T-helper 22 cell (primary cell): ENCODE measurements around the gene HSPBAP1.

Experiments used
- DNase-seq: peaks from one replicate; pipeline ENCODE4 v3.0.0-alpha.2; 2020; ENCODE audit warnings: low read depth

The HSPBAP1 gene, protein sequence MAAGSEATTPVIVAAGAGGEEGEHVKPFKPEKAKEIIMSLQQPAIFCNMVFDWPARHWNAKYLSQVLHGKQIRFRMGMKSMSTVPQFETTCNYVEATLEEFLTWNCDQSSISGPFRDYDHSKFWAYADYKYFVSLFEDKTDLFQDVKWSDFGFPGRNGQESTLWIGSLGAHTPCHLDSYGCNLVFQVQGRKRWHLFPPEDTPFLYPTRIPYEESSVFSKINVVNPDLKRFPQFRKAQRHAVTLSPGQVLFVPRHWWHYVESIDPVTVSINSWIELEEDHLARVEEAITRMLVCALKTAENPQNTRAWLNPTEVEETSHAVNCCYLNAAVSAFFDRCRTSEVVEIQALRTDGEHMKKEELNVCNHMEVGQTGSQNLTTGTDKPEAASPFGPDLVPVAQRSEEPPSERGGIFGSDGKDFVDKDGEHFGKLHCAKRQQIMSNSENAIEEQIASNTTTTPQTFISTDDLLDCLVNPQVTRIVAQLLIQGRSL

DNA sequence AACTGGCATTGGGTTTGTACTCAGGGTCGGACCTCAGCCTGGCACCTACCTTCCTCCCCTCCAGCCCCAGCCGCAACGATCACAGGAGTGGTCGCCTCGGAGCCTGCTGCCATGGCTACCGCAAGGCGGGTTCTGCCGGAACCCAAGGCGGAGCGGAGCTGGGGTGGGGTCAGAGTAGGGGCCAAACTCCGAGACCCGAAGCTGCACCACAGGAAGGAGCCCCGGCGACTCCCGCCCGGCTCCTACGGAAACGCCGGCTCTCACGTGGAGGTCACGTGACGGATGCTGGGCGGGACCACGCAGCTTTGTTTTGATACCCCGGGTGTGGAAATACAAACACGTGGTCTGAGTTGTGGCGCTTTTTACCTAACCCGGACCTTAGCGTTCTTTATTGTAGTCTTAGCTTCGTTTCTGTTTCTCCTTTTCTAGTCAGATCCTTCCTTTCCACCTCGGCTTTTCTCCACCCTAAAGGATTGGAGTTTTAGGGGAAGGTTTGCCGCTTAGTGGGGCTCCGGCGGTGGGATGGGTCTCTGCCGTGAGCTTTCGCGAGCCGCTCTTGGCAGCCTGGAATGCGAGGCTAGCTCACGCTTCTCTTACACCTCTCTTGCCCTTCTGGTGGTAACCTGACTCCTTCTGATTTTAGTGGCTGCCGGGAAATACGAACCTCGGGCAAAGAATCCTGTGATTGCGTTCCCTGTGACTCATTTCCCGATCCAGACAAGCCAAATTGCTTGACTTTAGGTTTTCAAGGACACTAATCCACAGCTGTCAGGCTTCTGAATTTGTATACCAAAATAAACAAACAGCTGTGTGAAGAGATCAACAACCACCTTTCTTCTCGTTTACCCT, at the start of gene HSPBAP1:
Gene HSPBAP1 (minus strand): TSS at position 264 of the 849 bp plus-strand sequence. CDS start 151 bp downstream, at position 113.
- peak; percentile 83 for DNase-seq

DNA sequence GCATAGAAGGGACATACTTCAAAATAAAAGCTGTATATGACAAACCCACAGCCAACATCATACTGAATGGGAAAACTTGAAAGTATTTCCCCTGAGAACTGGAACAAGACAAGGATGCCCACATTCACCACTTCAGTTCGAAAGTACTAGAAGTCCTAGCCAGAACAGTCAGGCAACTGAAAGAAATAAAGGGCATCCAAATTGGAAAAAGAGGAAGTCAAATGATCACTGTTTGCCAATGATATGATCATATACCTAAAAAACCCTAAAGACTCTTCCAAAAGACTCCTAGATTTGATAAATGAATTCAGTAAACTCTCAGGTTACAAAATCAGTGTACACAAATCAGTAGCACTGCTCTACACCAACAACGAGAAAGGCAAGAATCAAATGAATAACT, 42.0 kb upstream of the HSPBAP1 start:
- no peak for DNase-seq

DNA sequence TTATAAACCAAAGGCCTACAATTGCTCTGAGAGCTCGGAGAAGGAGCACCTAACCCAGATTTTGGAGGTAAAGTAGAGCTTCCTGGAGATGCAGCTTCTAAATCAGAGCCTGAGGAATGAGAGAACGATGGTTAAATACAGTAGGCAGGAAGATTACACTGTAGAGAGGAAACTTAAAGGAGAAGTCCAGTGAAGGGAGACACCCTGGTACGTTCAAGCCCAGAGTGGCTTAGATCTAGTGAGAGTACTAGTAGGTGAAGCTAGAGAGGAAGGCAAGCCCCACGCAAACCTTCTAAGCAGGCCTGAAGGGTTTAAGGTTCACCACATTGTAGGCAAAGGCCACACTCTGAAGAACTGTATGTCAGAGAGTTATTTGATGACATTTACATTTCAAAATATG, 34.6 kb upstream of the HSPBAP1 start:
- no peak for DNase-seq

DNA sequence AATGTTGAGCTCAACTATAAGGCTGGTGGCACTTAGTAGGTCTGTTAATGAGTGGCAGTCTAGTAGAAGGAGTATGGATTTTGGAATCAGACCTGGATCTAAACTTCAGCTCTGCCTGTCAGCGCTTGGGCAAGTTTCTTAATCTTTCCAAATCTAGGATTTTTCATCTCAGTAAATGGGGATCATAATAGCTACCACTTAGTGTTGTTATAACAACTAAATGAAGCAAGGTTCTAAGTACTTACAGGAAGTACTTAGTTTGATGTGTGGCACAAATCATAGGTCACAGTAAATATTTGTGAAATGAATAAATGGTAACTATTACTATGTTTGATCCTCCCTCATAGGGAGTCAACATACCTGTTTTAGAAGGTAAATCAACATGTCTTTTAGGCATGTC, 32.6 kb upstream of the HSPBAP1 start:
- DNase-seq, result no peak

DNA sequence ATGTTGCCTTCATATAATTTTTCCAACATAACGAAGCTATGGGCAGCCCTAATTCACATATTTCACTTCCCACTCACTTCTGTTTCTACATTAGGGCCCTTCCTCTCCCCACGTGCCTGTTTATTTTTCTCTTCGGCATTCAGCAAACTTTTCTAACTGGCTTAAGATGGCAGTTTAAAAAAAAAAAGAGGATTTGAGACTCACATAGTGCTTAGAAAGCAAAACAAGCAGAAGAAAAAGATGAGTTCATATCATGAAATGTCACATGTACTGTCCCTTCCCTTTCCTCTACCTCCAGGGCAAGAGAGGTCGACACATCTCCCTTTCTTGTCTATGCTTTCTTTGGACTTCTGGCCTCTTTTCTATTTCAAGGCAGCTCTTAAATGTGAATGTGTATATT, 31.8 kb upstream of the HSPBAP1 start:
- DNase-seq, result no peak

DNA sequence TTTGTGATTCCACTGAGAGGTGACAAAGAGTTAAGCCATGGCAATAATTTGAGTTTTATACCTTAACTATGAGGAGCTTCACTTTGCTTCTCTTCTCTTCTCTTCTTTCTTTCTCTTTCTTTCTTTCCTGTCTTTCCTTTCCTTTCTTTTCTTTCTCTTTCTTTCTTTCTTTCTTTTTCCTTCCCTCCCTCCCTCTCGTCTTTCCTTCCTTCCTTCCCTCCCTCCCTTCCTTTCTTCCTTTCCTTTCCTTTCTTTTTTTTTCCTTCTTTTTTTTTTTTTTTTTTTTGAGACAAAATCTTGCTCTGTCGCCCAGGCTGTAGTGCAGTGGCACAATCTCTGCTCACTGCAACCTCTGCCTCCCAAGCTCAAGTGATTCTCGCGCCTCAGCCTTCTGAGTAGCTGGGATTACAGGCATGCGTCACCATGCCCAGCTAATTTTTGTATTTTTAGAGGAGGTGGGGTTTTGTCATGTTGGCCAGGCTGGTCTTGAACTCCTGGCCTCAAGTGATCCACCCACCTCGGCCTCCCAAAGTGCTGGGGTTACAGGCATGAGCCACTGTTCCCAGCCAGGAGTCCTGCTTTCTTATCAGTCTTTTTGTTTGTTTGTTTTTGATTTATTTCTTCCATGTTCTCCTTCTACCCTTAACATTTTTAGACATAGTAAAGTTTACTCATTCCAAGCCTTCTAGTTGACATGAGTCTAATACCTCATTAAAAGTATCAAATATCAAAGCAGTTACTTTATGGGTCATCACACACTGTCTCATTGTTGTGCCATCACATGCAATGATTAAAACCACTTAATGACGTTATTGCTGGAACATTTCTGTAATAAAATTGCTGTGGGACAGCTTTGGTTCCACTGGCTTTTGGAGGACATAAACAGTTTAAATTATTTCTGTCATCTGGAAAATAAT, 31.1 kb upstream of the HSPBAP1 start:
- DNase-seq, result no peak

DNA sequence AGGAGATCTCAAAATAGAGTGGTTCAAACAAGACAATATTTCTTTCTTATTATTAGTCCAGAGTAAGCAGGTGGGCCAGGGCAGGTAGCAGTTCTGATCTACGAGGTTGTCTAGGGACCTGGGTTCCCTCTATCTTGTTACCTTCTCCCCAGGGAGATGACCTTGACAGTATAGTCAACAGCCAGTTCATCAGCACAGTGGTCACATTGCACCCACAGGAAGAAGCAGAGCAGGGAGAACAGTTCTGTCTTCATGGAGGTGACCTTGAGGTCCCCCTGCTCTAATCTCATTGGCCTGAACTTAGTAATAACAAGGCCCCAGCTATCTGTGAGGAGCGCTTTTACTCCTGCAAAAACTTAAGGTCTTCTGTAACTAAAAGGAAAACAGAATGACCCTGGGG, 23.0 kb upstream of the HSPBAP1 start:
- no peak for DNase-seq

DNA sequence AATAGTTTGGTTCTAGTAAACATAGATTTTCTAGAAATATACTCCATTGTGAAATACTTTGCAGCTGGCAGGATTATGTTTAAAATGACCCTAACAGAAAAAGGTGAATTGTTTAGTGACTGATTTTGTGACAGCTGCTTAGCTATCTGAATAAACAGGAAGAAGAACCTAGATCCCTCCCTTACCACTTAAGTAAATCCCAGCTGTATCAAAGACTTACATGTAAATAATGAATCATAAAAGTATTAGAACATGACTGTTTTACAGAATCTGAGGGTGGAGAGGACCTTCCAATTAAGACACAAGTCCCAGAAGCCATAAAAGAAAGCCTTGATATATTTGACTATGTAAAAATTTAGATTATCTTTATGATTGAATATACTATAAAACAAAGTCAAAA, 17.1 kb upstream of the HSPBAP1 start:
- DNase-seq, result no peak

DNA sequence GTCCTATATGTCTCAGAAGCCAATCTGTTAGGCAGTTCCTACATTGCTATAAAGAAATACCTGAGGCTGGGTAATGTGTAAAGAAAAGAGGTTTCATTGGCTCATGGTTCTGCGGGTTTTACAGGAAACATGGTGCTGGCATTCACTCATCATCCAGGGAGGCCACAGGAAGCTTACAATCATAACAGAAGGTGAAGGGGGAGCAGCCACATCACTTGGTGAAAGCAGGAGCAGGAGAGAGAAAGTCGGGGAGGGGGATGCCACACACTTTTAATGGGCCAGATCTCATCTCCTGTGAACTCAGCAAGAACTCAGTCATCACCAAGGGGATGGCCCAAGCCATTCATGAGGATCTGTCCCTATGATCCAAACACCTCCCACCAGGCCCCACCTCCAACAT, 10.3 kb upstream of the HSPBAP1 start:
- DNase-seq, result no peak

DNA sequence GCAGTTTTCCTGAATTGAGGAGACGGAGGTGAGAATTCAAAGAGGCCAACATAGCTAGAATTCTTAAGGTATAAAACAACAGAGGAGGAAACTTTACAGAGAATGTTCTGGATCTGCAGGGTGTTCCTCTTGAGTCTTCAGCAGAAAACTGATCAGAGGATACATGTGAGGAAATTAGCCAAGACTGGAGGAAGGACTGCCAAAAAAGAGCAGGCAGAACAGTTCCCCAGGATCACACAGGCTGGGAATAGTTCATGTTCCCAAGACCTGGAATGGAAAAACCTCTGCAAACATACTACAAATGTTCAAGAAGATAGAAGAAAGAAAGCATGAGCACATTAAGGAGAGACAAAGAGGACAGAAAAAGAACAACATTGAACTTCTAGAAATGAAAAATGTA, 8.7 kb upstream of the HSPBAP1 start:
- DNase-seq, result no peak

DNA sequence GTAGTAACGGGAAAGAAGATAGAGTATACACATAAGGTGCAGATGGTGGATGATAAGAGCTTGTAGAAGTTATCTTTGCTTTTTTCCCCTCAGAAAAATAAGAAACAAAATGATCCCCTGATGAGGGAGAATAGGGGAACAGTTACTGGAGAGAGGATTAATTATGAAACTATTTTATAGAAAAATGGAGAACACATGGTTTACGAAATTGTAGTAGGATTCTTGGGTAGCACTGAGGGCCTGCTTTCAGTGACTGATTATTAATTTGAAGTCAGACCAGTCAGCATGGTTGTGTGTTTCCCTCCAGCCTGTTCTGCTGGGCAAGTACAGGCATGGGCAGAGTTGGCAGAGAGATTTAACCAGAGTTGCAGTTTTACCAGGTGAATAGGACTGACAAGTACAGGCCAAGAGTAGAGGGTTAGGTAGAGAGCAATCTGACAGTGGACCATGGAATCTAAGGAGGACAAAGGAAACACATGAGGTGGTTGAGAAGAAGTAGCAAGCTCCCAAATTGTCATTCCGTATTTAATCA, 7.1 kb upstream of the HSPBAP1 start:
- DNase-seq, result no peak

DNA sequence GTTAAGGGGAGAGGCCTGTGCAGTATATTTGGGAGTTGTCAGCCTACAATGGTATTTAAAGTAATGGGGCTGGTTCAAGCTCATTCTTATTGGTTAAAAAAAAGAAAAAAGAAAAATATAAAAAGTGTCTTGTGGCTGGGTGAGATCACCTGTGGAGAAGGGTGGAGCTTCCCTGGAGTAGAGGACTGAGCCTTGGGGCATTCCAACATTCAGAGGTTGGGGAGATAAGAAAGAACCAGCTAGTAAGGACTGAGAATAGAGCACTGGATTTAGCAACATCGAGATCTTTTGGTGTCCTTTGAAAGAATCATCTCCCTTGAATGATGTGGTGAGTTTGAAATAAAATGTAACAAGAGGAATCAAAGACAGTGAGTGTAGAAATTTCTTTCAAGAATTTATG, 6.4 kb upstream of the HSPBAP1 start:
- no peak for DNase-seq

DNA sequence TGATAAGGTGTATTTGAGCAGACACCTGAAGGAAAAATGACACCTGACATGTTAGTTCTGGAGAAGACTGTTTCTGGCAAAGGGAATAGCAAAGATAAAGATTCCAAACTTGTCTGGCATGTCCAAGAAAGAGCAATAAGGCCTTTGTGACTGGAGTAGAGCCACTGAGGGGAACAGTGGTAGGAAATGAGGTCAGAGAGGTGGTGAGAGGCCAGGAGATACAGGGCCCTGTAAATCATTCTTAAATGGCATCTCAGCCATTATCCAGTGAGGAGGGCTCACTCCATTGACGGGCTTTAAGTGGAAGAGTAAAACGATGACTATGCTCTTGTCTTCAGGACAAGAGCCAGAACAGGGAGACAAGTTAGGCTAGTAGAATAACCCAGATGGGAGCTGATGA, 5.7 kb upstream of the HSPBAP1 start:
- no peak for DNase-seq

DNA sequence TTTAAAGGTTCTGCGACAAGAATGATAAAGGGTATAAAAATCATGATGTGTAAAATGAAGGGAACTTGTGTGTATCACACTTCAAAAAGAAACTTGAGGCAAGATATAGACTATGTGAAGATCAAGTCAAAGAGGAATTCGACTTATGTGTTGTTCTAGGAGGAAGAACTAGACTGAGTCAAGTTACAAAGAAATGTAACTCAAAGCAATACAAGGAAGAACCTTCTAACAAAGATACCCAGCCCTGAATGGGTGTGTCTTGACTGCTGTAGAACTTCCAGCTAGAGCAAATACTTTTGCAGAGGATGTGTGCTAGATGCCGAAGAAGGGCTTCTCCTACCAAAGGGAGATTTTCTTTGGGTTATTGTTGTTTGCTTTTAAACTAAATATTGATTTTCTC, 3.7 kb upstream of the HSPBAP1 start:
- no peak for DNase-seq

DNA sequence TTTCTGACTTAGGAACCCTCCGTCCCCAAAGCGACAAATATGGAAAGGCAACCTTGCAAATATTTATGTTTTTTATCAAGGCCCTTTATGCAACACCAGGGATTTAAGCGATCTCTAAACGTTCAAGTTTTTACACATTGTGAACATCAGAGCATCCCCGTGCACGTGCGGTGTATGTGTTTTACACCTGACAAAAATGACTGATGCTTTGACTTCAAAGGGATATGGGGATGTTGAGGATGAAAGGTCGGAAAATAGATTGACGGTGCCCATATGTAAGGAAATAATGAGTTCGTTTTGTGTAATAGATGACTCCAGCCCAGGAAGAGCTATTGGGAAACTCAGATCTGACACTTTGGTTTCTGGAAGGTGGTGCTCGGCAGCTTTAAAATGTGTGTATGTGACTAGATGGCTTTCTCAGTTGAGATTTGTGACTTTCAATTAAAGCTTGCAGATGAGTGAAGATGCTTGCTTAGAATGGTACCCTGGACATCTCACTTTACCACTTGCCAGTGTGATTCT, 2.1 kb upstream of the HSPBAP1 start:
- DNase-seq, result no peak

DNA sequence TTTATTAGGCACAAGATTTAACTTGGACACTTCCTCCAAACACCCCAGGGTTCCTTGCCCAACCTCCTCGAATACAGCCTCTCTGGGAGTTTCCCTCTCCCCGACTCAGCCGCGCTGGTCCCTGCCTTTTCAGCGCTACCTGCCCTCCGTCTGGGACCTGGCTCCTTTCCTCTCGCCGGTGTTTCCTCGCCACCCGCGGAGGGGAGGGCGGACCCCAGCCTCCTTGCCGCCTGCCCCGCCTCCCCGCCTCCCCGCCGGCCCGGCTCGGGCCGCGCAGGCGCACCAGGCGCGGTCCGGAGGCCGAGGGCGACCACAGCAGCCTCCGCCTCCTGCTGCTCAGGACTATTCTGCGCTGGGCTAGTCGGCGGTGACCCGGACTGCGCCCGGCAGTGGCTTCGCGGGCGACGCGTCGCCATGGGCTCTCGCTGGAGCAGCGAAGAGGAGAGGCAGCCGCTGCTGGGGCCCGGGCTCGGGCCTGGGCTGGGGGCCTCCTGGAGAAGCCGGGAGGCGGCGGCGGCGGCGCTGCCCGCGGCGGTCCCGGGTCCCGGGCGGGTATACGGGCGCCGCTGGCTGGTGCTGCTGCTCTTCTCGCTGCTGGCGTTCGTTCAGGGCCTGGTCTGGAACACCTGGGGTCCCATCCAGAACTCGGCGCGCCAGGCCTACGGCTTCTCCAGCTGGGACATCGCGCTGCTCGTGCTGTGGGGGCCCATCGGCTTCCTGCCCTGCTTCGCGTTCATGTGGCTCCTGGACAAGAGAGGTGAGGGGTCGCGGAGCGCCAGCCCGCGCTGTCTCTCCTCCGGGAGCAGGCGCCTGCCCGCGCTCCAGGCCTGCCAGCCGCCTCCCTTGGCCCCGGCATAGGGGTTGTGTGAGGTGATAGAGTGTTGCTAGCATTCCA, 1.4 kb upstream of the HSPBAP1 start, which contains the start of gene SLC49A4:
Gene SLC49A4 (plus strand): TSS at position 291 of the 895 bp plus-strand sequence. CDS start 124 bp downstream, at position 415.
- peak; percentile 61 for DNase-seq

DNA sequence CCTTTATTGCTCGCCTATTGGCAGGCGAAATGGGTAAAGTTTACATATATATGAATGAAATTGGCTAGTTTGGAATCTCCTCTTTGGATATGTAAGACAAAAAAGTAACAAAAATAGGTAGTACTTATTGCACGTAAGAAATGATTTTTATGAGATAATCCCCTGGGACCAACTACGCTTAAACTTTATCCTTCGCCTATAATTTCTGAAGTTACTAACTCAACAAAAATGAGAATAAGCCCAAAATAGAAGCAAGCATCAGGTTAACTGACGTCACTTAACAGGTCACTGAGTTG, 800 bp upstream of the HSPBAP1 start:
- no peak for DNase-seq

DNA sequence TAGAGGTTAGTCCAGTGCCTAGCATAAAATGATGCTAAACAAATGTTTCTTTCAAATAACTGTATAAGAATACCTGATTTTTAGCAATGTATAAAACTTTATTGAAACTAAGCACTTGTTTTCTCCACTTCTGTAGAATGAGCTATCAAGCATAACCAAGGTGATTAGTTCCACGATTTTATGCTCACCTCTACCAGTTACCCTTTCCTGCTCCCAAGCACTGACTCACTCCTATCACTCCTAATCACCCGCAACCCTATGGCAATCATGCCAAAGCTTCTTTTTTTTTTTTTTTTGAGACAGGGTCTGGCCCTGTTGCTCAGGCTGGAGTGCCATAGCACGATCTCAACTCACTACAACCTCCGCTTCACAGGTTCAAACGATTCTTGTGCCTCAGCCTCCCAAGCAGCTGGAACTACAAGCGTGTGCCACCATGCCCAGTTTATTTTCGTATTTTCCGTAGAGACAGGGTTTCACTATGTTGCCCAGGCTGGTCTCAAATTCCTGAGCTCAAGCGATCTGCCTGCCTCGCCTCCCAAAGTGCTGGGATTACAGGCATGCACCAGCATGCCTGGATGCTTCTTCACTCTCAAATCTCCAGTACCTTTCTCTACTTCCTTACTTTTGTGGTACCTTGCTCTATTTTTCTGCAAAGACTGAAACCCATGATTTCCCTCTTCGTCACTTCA, 3.9 kb downstream of the HSPBAP1 start:
- DNase-seq, result no peak

DNA sequence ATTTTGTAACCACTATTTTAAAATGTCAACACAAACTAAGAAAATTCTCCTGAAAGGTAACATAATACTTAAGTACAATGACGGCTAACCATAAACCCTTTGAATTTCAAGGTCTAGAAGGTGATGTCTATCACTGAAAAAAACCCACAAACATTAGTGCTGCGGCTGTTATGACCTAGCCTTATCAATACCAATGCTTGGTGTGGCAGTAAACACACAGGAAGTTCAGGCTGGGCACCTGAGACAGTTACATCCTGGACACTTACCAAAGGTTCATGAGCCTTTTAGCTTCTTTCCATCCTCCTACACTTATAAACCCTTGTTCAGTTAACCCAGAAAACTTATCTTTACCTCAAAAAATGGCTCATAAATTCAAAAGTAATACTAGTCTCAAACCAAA, 5.8 kb downstream of the HSPBAP1 start:
- DNase-seq, result no peak

DNA sequence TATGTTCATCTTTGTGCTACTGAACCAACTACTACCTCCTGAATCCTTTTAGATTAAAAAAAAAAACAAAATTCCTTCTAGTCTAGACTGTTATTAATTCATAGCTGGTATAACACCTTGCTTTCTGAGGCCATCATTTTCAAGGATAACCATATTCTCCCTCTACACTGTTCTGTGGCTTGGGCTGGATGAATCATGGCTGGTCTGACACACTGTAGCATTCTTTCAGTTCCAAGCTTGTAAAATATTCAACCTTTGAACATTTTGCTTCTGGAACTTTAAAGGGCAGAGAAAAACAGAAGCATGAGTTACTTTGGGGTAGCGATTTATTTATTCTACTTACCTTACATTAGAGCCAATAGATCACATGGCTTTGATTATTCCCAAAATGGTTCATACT, 7.6 kb downstream of the HSPBAP1 start:
- DNase-seq, result no peak
